GM12892 (cell line): ENCODE data around the gene CCR2.

Experiments used
- POLR2A ChIP-seq: IDR thresholded peaks from 2 replicates; pipeline ENCODE4 v1.6.1; 2011; ENCODE audit warnings: low read depth, low read length, control low read depth
- POLR2AphosphoS5 ChIP-seq: IDR thresholded peaks from 2 replicates; pipeline ENCODE4 v1.6.1; 2011; ENCODE audit warnings: low read depth, low read length, control low read depth

GRCh38 chr3:46400000-46400734 lies 46.3 kb downstream of the CCR2 start:
- TF ChIP-seq POLR2A: no peak
- no peak for TF ChIP-seq POLR2AphosphoS5
